ENCODE data around the gene FBXW11.

FBXW11 gene

DNA sequence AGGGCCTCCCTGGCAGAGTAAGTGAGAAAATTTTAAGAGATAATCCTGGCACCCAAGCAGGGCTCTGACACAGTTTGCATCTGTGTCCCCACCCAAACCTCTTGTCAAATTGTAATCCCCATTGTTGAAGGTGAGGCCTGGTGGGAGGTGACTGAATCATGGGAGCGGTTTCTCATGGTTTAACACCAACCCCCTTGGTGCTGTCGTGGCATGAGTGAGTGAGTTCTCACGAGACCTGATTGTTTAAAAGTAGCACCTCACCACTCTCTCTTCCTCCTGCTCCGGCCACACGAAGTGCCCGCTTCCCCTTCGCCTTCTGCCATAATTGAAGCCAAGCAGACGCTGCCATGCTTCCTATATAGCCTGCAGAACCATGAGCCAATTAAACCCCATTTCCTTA, 80.1 kb downstream of the FBXW11 start:
- TF ChIP-seq, protein P1, sequence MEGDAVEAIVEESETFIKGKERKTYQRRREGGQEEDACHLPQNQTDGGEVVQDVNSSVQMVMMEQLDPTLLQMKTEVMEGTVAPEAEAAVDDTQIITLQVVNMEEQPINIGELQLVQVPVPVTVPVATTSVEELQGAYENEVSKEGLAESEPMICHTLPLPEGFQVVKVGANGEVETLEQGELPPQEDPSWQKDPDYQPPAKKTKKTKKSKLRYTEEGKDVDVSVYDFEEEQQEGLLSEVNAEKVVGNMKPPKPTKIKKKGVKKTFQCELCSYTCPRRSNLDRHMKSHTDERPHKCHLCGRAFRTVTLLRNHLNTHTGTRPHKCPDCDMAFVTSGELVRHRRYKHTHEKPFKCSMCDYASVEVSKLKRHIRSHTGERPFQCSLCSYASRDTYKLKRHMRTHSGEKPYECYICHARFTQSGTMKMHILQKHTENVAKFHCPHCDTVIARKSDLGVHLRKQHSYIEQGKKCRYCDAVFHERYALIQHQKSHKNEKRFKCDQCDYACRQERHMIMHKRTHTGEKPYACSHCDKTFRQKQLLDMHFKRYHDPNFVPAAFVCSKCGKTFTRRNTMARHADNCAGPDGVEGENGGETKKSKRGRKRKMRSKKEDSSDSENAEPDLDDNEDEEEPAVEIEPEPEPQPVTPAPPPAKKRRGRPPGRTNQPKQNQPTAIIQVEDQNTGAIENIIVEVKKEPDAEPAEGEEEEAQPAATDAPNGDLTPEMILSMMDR (IDR thresholded peaks at IDR 0.05) = no peak

DNA sequence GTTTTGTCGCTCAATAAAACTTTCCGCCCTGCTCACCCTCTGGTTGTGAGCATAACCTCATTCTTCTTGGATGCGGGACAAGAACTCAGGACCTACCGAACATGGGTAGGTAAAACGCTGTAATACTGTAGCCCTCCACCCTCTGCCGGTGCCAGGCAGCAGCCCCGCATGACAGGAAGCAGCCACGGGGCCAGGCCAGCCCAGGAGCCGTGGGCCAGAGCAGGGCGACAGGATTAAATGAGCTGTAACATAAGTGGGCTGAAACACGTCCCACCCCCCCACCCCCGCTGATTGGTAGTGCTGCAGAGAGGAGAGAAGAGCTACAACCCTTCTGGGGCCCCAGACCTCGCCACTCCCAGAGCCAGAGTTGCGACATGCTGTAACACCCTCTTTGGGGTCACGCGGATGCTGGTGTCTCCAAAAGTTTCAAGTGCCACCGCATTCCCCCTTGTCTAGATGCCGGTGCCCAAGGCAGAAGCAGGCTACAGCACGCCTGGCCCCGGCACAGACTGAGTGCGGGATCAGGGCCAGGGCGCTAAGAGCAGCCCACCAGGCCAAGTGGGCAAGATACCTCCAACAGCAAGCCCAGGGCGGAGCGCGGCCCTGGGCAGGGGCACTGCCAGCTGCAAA, 81.8 kb downstream of the FBXW11 start:
- TF ChIP-seq, protein P1 (IDR thresholded peaks at IDR 0.05) = no peak

DNA sequence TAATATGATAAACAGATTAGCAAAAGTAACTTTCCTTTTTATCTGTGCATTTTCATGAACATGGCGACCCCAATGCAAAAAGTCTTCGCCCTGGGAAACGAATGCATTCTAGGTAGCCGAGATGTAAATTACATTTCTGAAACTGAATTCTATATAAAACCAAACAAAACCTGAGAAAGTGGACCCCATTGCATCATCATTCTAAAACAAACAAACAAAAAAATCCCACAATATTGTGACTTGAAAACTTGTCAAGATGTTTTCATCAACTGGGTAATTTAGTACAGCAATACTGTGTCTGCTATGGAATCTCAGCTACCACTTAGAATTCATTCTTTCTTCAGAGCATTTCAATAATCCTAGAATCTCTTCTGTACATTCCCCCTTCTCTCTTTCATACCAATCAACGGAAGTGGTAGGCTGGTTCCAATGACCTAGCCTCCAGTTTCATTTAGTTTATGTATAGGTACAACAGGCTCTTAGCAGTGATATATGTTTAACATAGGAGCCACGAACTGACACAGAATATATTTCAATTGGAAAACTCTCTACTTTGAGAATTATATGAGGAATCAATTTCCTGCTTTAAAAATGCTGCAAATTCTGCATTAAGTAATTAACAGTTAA, 85.6 kb downstream of the FBXW11 start:
- TF ChIP-seq, protein P1 (IDR thresholded peaks at IDR 0.05) = no peak

DNA sequence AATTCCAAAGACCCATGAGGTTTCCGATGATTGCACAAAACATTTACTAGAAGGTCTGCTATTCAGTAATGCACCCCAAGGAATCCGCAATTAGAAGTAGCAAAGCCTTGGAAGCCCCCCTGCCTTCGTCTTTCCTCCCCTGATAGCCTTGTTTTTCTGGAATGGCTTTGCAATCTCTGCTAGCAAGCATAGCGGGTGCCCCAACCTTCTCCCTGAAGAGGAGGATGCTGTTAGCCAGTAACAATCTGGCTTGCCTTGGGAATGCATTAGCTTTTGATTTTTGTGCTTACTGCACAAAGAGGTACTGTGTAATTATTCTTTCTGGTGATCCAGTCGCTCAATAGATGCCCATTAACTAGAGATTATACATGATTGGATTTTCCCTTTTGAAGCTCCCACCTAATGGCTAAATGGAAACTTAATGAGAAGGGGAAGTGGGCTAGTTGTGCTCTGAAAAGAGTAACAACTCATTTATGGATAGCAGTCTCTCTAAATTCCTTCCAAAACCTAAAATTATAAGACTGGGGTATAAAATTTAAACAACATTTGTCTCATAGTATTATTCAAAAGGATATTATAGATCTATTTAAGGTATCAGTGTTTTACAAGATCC, 91.6 kb downstream of the FBXW11 start:
- TF ChIP-seq, protein P1 (IDR thresholded peaks at IDR 0.05) = no peak

DNA sequence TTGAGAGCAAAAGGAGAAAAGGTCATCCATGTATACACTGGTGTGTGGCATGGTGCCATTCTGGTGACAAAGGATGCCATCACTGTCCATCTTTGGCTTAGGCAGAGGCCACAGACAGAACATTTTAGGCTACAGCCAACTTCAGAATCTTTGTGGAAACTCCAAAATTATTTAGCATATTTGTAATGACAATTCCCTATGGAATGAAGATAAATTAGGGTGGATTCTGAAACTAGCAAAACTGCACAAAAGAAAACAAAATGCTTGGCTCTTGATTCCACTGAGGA, 92.5 kb downstream of the FBXW11 start:
- TF ChIP-seq, protein P1 (IDR thresholded peaks at IDR 0.05) = no peak

DNA sequence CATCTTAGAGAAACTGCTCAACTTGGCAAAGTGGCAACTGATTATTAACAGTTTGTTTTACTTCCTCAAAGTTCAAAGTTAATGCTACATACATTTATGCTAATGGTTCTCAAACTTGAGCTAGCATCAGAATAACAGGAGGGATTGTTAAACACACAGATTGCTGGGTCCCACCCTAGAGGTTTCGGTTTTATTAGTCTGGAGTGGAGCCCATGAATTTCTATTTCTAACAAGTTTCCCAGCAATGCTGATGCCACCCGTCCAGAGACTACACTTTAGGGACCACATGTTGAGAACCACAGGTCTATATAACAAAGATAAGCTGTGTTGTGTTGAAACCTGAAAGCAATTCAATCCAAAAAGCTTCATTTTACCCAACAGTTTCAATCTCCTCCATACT, 95.3 kb downstream of the FBXW11 start:
- TF ChIP-seq, protein P1 (IDR thresholded peaks at IDR 0.05) = no peak

DNA sequence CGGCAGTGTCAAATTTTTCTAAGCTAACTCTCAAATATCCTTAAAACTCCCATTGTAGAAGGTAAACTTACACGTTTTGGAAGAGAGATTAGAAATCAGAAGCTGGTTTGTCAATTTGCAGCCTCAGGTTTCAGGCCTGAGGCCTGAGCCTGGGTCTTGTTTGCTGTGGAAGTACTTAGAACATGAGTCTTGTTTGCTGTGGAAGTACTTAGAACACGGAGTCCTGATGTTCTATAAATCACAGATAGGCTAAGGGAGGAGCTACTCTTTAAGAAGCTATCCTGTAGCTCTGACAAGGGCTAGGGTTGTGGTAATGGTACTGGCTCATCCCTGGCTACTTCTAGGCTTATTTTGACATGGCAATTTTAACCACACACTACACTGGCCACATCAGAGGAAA, 97.8 kb downstream of the FBXW11 start:
- TF ChIP-seq, protein P1 (IDR thresholded peaks at IDR 0.05) = no peak

Data from LNCAP (cell line).